ENCODE data around the gene ZNF469.

DNA sequence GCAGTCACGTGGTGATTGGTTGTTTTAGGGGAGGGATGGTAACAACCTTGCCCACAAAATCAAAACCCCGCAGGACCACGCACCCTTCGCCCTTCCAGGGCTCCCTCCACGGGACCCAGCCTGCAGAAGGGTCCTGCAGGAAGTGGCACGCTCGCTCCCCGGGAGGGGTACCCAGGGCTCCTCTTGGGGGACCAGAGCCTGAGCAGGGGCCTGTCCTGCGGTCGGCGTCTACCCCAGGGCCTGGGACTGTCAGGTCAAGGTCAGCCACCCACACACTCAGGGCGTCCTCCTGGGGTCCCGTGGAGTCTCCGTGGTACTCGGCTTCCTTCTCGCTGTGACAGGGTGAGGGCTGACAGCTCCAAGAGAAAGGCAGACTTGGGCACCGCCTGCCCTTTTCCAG lies 33.9 kb downstream of the ZNF469 start:
- TF ChIP-seq, protein P1, sequence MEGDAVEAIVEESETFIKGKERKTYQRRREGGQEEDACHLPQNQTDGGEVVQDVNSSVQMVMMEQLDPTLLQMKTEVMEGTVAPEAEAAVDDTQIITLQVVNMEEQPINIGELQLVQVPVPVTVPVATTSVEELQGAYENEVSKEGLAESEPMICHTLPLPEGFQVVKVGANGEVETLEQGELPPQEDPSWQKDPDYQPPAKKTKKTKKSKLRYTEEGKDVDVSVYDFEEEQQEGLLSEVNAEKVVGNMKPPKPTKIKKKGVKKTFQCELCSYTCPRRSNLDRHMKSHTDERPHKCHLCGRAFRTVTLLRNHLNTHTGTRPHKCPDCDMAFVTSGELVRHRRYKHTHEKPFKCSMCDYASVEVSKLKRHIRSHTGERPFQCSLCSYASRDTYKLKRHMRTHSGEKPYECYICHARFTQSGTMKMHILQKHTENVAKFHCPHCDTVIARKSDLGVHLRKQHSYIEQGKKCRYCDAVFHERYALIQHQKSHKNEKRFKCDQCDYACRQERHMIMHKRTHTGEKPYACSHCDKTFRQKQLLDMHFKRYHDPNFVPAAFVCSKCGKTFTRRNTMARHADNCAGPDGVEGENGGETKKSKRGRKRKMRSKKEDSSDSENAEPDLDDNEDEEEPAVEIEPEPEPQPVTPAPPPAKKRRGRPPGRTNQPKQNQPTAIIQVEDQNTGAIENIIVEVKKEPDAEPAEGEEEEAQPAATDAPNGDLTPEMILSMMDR (IDR thresholded peaks at IDR 0.05 in 4 of 5, conservative IDR thresholded peaks at IDR 0.05 in 1 of 5), result no peak
- no peak for TF ChIP-seq POLR2A (IDR thresholded peaks at IDR 0.05)
